H9 (cell line): ENCODE data around the gene UBE2L5. TPM values are rescaled to one million over a fixed set of nuclear protein-coding genes. Genes with fewer than 3 reads are reported as not detected.

Experiments
- DNase-seq: peaks from one replicate; pipeline ENCODE4 v3.0.0-alpha.2; 2017
- H2AFZ ChIP-seq: one replicate; pipeline ENCODE4 v1.6.1; 2013; ENCODE audit warnings: mild to moderate bottlenecking, low read length, control low read depth, moderate library complexity
- H2AK5ac ChIP-seq: 2 replicates; pipeline ENCODE4 v1.6.1; 2013; ENCODE audit warnings: low read length, control low read depth, mixed read lengths; ENCODE audit not compliant: insufficient read length
- H2BK120ac ChIP-seq: one replicate; pipeline ENCODE4 v1.6.1; 2013; ENCODE audit warnings: low read depth, mild to moderate bottlenecking, low read length, control low read depth, inconsistent platforms; ENCODE audit not compliant: poor library complexity, severe bottlenecking
- H2BK12ac ChIP-seq: 2 replicates; pipeline ENCODE4 v1.6.1; 2013; ENCODE audit warnings: low read length, control low read depth, mixed read lengths, low read depth; ENCODE audit not compliant: insufficient read length
- H2BK15ac ChIP-seq: 2 replicates; pipeline ENCODE4 v1.6.1; 2013; ENCODE audit warnings: low read depth, low read length, control low read depth
- H2BK20ac ChIP-seq: one replicate; pipeline ENCODE4 v1.6.1; 2013; ENCODE audit warnings: low read depth, mild to moderate bottlenecking, low read length, control low read depth, inconsistent platforms; ENCODE audit not compliant: poor library complexity, severe bottlenecking
- H2BK5ac ChIP-seq: 2 replicates; pipeline ENCODE4 v1.6.1; 2013; ENCODE audit warnings: low read length, control low read depth, mixed read lengths; ENCODE audit not compliant: insufficient read length
- H3K14ac ChIP-seq: 2 replicates; pipeline ENCODE4 v1.6.1; 2013; ENCODE audit warnings: low read length, control low read depth; ENCODE audit not compliant: insufficient read depth
- H3K18ac ChIP-seq: 2 replicates; pipeline ENCODE4 v1.6.1; 2013; ENCODE audit warnings: low read depth, mild to moderate bottlenecking, mixed read lengths, low read length, control low read depth; ENCODE audit not compliant: insufficient read length
- H3K23ac ChIP-seq: 2 replicates; pipeline ENCODE4 v1.6.1; 2013; ENCODE audit warnings: low read length, control low read depth, mixed read lengths, low read depth; ENCODE audit not compliant: insufficient read length
- H3K23me2 ChIP-seq: 2 replicates; pipeline ENCODE4 v1.6.1; 2013; ENCODE audit warnings: low read depth, mild to moderate bottlenecking, mixed read lengths, low read length, control low read depth; ENCODE audit not compliant: insufficient read length, poor library complexity, severe bottlenecking
- H3K27ac ChIP-seq: 2 replicates; pipeline ENCODE4 v1.5.1; 2013; ENCODE audit warnings: low read length, control low read depth, mixed read lengths, low read depth; ENCODE audit not compliant: insufficient read length
- H3K27me3 ChIP-seq: 2 replicates; pipeline ENCODE4 v1.6.1; 2013; ENCODE audit warnings: low read length, control low read depth, inconsistent platforms; ENCODE audit not compliant: insufficient read depth
- H3K4ac ChIP-seq: 2 replicates; pipeline ENCODE4 v1.6.1; 2013; ENCODE audit warnings: low read depth, mild to moderate bottlenecking, control low read depth, inconsistent platforms, low read length, moderate library complexity
- H3K4me1 ChIP-seq: 2 replicates; pipeline ENCODE4 v1.6.1; 2013; ENCODE audit warnings: low read length, control low read depth, inconsistent platforms; ENCODE audit not compliant: insufficient read depth
- H3K4me2 ChIP-seq: 2 replicates; pipeline ENCODE4 v1.6.1; 2013; ENCODE audit warnings: low read length, control low read depth, mixed read lengths; ENCODE audit not compliant: insufficient read length, insufficient read depth
- H3K56ac ChIP-seq: 2 replicates; pipeline ENCODE4 v1.6.1; 2013; ENCODE audit warnings: low read depth, mild to moderate bottlenecking, mixed read lengths, low read length, control low read depth; ENCODE audit not compliant: insufficient read length
- H3K79me1 ChIP-seq: 2 replicates; pipeline ENCODE4 v1.6.1; 2013; ENCODE audit warnings: low read depth, mild to moderate bottlenecking, moderate library complexity, low read length, control low read depth, inconsistent platforms; ENCODE audit not compliant: insufficient read depth, poor library complexity, severe bottlenecking
- H3K79me2 ChIP-seq: 2 replicates; pipeline ENCODE4 v1.6.1; 2013; ENCODE audit warnings: low read length, control low read depth, inconsistent platforms; ENCODE audit not compliant: insufficient read depth
- H3K9ac ChIP-seq: 2 replicates; pipeline ENCODE4 v1.6.1; 2013; ENCODE audit warnings: low read length, control low read depth, mixed read lengths; ENCODE audit not compliant: insufficient read length; ENCODE audit errors: extremely low read depth
- H3K9me3 ChIP-seq: one replicate; pipeline ENCODE4 v1.6.1; 2013; ENCODE audit warnings: low read depth, low read length, inconsistent platforms; ENCODE audit not compliant: control insufficient read depth
- H3T11ph ChIP-seq: one replicate; pipeline ENCODE4 v1.6.1; 2013; ENCODE audit warnings: mild to moderate bottlenecking, low read length, control low read depth, inconsistent platforms
- H4K20me1 ChIP-seq: one replicate; pipeline ENCODE4 v1.6.1; 2013; ENCODE audit not compliant: control insufficient read depth, insufficient read length, insufficient read depth
- H4K5ac ChIP-seq: 2 replicates; pipeline ENCODE4 v1.6.1; 2013; ENCODE audit warnings: low read depth, mild to moderate bottlenecking, mixed read lengths, low read length, control low read depth; ENCODE audit not compliant: insufficient read length
- H4K8ac ChIP-seq: replicated peaks from 2 replicates; pipeline ENCODE4 v1.6.1; 2013; ENCODE audit warnings: low read length, control low read depth, mixed read lengths, low read depth; ENCODE audit not compliant: insufficient read length
- H4K91ac ChIP-seq: 2 replicates; pipeline ENCODE4 v1.6.1; 2013; ENCODE audit warnings: low read depth, mild to moderate bottlenecking, moderate library complexity, mixed read lengths, low read length, control low read depth; ENCODE audit not compliant: insufficient read length
- H3K27ac Mint-ChIP-seq, 3 experiments: 2 replicates in 2 of 3; 3 replicates in 1 of 3; pipeline ENCODE4 v1.8.0; 2020 to 2021; ENCODE audit warnings: mixed read lengths in 3 of 3, mild to moderate bottlenecking in 1 of 3, moderate library complexity in 1 of 3
- H3K27me3 Mint-ChIP-seq: 2 replicates; pipeline ENCODE4 v1.8.0; 2021; ENCODE audit warnings: low read depth, mild to moderate bottlenecking, moderate library complexity, mixed read lengths
- H3K36me3 Mint-ChIP-seq, 3 experiments: 2 replicates in 2 of 3; 3 replicates in 1 of 3; pipeline ENCODE4 v1.8.0; 2020 to 2021; ENCODE audit warnings: low read depth in 3 of 3, mixed read lengths in 3 of 3; ENCODE audit not compliant: insufficient read depth in 1 of 3
- H3K4me1 Mint-ChIP-seq, 2 experiments: 2 replicates each; pipeline ENCODE4 v1.8.0; 2020; ENCODE audit warnings: mixed read lengths in 2 of 2
- H3K4me3 Mint-ChIP-seq, 2 experiments: 2 replicates in 1 of 2; 3 replicates in 1 of 2; pipeline ENCODE4 v1.8.0; 2020 to 2021; ENCODE audit warnings: mild to moderate bottlenecking in 2 of 2, mixed read lengths in 2 of 2, moderate library complexity in 1 of 2
- H3K9me3 Mint-ChIP-seq, 2 experiments: 2 replicates in 1 of 2; 3 replicates in 1 of 2; pipeline ENCODE4 v1.8.0; 2020; ENCODE audit warnings: mild to moderate bottlenecking in 2 of 2, mixed read lengths in 2 of 2, moderate library complexity in 1 of 2
- total RNA-seq: library from RNA; stranded (reverse); gene quantifications from 2 replicates; pipeline ENCODE4 v1.2.1, GENCODE V29; 2021
- TF ChIP-seq, protein P1 (sequence below): fragments of 200-600 bp; sonication (generic); conservative IDR thresholded peaks from 3 replicates; pipeline ENCODE4 v1.8.0; 2021; ENCODE audit warnings: antibody characterized with exemption, mild to moderate bottlenecking

The UBE2L5 gene
- total RNA-seq, 1 experiment from 2014 or later = 0.20 TPM

DNA sequence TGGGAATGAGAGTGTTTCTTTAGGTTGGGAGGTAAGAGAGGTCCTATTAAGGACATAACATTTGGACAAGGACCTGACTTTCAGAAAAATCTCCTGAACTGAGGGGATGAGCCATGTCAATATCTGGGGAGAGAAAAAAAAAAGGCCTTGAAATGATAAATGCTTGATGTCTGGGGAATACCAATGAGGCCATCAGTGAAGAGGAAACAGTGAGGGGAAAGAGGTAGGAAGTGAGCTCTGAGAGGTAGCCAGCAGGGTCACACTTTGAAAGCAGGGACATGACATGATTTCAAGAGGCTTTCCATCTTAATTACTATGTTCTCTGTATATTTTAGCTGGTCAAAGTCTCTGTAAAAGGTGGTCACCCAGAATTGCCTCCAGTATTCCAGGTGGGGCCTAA is 9.9 kb upstream of the UBE2L5 start:
- no peak overlapping the region for H3K14ac ChIP-seq
- no peak overlapping the region for H2AFZ ChIP-seq
- Mint-ChIP-seq H3K4me1 (peaks cover 10 to 14% of the 10 kb centered on the region in 2 experiments), H3K27me3 (peaks cover 29% of the 10 kb centered on the region), H3K9me3 (no peaks in the 10 kb centered on the region; a peak in 2 of 5 replicates), H3K36me3 (no peaks in the 10 kb centered on the region), H3K4me3 (no peak overlapping the region), H3K27ac (no peak overlapping the region)
- TF ChIP-seq, protein P1, sequence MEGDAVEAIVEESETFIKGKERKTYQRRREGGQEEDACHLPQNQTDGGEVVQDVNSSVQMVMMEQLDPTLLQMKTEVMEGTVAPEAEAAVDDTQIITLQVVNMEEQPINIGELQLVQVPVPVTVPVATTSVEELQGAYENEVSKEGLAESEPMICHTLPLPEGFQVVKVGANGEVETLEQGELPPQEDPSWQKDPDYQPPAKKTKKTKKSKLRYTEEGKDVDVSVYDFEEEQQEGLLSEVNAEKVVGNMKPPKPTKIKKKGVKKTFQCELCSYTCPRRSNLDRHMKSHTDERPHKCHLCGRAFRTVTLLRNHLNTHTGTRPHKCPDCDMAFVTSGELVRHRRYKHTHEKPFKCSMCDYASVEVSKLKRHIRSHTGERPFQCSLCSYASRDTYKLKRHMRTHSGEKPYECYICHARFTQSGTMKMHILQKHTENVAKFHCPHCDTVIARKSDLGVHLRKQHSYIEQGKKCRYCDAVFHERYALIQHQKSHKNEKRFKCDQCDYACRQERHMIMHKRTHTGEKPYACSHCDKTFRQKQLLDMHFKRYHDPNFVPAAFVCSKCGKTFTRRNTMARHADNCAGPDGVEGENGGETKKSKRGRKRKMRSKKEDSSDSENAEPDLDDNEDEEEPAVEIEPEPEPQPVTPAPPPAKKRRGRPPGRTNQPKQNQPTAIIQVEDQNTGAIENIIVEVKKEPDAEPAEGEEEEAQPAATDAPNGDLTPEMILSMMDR = no peak
- H2BK12ac ChIP-seq = no peak overlapping the region
- no peaks in the 10 kb centered on the region for H4K20me1 ChIP-seq
- no peak overlapping the region for H3K56ac ChIP-seq
- no peak overlapping the region for H4K8ac ChIP-seq
- no peak overlapping the region for H3K9ac ChIP-seq
- no peak overlapping the region for H3K4ac ChIP-seq
- H4K91ac ChIP-seq = no peak overlapping the region
- H3K9me3 ChIP-seq = no peaks in the 10 kb centered on the region
- H2BK15ac ChIP-seq = no peak overlapping the region
- 0 out of 2 replicates have a peak, but pooled peaks cover 3% of the 10 kb centered on the region for H3K27me3 ChIP-seq
- H3K27ac ChIP-seq = no peak overlapping the region
- no peak overlapping the region for H3K18ac ChIP-seq
- no peak overlapping the region for H3K4me2 ChIP-seq
- H2BK120ac ChIP-seq = no peak overlapping the region
- no peaks in the 10 kb centered on the region for H3K23me2 ChIP-seq
- DNase-seq = no peak
- no peaks in the 10 kb centered on the region for H3K79me1 ChIP-seq
- no peak overlapping the region for H2BK20ac ChIP-seq
- no peak overlapping the region for H4K5ac ChIP-seq
- no peak overlapping the region for H2BK5ac ChIP-seq
- H2AK5ac ChIP-seq = no peak overlapping the region
- no peaks in the 10 kb centered on the region for H3K79me2 ChIP-seq
- H3K23ac ChIP-seq = no peak overlapping the region
- H3K4me1 ChIP-seq = no peaks in the 10 kb centered on the region; the same call in 1 of the 2 replicates
- H3T11ph ChIP-seq = no peak overlapping the region
